ENCODE data around the gene ASL. TPM values are rescaled to one million over a fixed set of nuclear protein-coding genes. Genes with fewer than 3 reads are reported as not detected.
"Not testable (repeated sequence)": the region's sequence is repeated elsewhere in the genome, so short reads cannot be mapped to it uniquely, and the experiment has no call there.

ASL gene
- total RNA-seq, 1 donor from 2014 or later = 29.7 TPM

GRCh38 chr7:66076462-66077329, 1.1 kb downstream of the ASL start:
- ATAC-seq = no peak

- ATAC-seq = no peak
Measured at GRCh38 chr7:66078067-66078466, 2.4 kb downstream of the ASL start.

DNA sequence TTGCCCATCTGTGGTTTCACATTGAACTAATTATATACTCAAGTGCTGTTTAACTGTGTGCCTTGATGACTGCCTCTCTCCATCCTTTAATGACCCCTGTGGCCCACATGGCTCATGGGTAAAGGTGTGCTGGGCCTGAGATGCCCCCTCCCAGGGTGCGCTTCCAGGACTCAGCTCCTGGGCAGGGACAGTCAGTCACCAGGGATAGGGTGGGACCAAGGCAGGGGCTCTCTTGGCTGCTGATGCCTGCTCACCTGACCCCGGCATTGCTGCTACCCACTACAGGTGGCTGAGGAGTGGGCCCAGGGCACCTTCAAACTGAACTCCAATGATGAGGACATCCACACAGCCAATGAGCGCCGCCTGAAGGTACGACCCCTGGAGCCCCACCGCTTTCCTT, 6.5 kb downstream of the ASL start:
- ATAC-seq = no peak

GRCh38 chr7:66082886-66083415, 7.3 kb downstream of the ASL start:
- peak; percentile 15 for ATAC-seq

DNA sequence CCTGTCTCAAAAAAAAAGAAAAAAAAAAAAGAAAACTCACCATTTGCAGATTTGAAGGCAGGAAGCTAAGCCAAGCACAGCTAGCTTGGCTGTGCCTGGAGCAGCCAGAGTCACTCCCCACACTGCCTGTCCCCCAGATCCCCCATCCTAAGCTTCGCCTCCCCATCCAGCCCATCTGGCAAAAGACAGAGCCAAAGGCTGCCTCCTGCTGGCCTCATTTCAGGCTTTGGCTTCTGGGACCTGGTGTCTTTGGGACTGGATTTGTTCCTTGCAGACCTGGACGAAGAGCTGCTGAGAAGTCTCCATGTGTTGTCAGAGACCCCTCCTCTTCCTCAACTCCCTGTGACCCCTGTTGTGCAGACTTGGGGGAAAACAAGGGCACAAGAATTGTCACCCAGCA, 8.1 kb downstream of the ASL start:
- no peak for ATAC-seq

DNA sequence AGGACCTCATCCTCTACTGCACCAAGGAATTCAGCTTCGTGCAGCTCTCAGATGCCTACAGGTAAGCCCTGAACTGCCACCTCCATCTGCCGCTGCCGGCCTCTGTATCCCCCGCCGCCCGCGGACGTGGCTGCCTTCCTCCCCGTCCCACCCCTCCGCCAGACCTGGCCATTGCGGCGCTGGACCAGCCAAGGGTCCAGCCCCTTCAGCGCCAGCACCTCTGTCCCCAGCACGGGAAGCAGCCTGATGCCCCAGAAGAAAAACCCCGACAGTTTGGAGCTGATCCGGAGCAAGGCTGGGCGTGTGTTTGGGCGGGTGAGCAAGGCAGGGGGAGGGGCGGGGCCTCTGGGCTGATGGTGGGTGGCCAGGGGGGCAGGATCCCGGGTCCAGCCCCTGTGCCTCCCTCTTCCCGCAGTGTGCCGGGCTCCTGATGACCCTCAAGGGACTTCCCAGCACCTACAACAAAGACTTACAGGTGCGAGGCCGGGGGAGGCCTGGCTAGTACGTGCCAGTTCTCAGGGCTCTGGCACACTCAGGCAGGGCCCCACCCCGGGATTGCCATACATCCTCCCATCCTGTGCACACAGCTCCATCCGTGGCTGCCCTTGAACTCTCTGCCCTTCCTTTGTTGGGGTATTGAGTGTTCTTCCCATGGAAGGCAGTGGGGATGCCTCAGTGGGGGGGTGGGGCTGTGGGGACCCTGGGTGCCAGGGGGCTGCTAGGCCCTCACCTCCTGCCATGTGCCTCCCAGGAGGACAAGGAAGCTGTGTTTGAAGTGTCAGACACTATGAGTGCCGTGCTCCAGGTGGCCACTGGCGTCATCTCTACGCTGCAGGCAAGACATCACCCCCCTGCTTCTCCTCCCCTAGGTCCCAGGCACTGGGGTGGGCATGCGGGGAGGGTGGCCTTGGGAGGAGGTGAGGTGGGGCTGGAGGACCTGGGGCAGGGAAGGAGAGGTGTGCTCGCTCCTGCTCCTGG, 13.5 kb downstream of the ASL start:
- ATAC-seq = peak; percentile 47

DNA sequence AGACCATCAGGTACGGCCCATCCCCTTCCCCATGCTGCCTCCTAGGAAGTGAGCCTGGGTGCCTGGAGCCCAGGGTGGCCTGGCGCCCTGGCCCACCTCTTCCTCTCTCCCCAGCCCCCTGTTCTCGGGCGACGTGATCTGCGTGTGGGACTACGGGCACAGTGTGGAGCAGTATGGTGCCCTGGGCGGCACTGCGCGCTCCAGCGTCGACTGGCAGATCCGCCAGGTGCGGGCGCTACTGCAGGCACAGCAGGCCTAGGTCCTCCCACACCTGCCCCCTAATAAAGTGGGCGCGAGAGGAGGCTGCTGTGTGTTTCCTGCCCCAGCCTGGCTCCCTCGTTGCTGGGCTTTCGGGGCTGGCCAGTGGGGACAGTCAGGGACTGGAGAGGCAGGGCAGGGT, 17.0 kb downstream of the ASL start:
- ATAC-seq = peak; percentile 8

DNA sequence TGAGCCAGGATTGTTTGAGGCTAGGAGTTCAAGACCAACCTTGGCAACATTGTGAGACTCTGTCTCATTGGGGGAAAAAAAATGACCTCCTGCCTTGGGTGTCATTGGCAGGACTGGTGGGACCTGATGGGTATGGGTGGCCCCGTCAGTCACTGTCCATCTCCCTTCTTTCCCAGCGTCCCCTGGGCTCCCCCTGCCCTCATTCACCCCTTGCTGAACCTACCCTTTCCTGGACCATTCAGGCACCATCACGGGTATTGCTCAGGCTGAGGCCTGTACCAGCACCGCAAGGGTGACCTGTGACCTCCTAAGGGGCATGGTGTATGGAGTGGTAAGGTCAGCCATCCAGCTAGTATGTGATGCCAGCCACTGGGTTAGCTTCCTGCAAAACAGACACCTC, 19.4 kb downstream of the ASL start:
- ATAC-seq = no peak

GRCh38 chr7:66099232-66099550, 23.6 kb downstream of the ASL start:
- ATAC-seq = no peak

DNA sequence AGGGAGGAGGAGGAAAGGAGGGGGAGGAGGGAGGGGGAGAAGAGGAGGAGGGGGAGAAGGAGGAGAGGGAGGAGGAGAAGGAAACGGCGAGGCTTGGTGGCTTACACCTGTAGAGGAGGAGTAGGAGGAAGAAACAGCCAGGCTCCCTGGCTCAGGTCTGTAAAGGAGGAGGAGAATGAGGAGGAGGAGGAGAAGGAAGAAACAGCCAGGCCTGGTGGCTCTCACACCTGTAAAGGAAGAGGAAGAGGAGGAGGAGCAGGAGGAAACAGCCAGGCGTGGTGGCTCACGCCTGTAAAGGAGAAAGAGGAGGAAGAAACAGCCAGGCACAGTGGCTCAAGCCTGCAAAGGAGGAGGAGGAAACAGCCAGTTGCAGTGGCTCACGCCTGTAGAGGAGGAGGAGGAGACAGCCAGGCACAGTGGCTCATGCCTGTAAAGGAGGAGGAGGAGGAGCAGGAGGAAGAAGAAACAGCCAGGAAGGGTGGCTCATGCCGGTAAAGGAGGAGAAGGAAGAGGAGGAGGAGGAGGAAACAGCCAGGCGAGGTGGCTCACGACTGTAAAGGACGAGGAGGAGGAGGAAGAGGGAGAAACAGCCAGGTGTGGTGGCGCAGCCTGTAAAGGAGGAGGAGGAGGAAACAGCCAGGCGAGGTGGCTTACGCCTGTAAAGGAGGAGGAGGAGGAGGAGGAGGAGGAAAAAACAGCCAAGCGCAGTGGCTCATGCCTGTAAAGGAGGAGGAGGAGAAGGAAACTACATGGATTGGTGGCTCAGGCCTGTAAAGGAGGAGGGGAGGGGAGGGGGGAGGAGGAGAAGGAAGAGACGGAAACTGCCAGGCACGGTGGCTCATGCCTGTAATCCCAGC, 24.2 kb downstream of the ASL start:
- peak; percentile 93 for ATAC-seq

- no peak for ATAC-seq
Measured at GRCh38 chr7:66100408-66101050, 24.9 kb downstream of the ASL start.

DNA sequence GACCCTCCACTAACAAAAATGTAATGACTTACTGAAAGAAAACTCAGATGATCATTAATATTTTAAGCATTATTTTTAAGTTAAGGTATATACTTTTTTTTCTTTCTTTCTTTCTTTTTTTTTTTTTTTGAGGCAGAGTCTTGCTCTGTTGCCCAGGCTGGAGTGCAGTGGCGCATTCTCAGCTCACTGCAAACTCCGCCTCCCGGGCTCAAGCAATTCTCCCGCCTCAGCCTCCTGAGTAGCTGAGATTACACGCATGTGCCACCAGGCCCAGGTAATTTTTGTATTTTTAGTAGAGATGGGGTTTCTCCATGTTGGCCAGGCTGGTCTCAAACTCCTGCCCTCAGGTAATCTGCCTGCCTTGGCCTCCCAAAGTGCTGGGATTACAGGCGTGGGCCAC, 26.5 kb downstream of the ASL start:
- ATAC-seq = not testable (repeated sequence)

DNA sequence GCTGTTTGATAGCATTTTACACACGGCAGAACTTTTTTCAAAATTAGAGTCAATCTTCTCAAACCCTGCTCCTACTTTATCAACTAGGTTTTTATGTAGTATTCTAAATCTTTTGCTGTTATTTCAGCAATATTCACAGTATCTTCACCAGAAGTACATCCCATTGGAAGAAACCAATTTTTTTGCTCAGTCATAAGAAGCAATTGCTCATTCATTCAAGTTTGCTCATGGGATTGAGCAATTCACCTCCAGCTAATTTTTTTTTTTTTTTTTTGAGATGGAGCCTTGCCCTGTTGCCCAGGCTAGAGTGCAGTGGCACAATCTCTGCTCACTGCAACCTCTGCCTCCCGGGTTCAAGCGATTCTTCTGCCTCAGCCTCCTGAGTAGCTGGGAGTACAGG, 28.4 kb downstream of the ASL start:
- ATAC-seq = not testable (repeated sequence)

DNA sequence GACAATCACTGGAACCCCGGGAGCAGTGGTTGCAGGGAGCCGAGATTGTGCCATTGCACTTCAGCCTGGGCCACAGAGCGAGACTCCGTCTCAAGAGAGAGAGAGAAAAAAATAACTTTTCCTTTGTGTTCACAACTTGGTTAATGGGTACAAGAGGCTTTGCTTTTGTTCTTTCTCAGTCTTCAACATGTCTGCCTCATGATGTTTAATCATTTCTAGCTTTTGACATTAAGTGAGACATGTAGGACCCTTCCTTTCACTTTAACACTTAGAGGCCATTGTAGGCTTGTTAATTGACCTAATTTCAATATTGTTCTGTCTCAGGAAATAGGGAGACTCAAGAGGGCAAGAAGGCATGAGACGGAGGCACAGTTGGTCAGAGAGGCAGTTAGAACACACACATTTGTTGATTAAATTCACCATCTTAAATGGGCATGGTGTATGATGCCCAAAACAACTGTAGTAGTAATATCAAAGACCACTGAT, 29.7 kb downstream of the ASL start:
- ATAC-seq = no peak

DNA sequence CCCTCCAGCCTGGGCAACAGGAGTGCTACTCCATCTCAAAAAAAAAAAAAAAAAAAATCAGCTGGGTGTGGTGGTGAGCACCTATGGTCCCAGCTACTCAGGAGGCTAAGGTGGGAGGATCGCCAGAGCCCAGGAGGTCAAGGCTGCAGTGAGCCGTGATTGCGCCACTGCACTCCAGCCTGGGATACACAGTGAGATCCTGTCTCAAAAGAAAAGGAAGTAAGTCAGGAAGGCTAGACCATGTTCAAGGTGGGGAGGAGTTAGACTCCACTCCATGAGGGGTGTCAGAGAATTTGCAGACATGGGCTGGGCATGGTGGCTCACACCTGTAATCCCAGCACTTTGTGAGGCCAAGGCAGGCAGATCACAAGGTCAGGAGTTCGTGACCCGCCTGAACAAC, 32.8 kb downstream of the ASL start:
- ATAC-seq = not testable (repeated sequence)

- ATAC-seq = peak; percentile 51
Measured at GRCh38 chr7:66110856-66111255, 35.2 kb downstream of the ASL start.

- ATAC-seq = peak; percentile 87
Measured at GRCh38 chr7:66114743-66115649, 39.4 kb downstream of the ASL start, which contains the start of gene CRCP. CRCP (plus strand) TSS chr7:66114847; CDS start chr7:66114963, 116 bp downstream.

- not testable (repeated sequence) for ATAC-seq
Measured at GRCh38 chr7:66116680-66117420, 41.2 kb downstream of the ASL start.

DNA sequence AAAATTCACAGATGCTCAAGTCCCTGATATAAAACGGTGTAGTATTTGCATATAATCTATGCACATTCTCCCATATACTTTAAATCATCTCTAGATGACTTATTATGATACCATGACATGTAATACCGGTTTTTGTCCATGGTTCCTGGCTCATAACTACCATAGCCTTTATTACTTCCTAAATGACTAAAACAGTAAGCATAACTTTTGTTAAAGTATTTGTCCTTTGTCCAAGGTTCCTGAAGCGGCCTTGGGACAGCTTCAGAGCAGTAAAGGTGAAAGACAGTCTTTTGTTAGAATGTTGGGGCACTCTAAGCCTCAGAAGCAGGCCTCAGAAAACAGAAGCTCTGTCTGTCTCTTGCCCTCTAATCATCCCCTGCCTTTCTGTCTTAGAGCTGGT, 43.0 kb downstream of the ASL start:
- ATAC-seq = peak; percentile 29

All from esophagus mucosa (tissue), 1 donor.